ENCODE results near the gene CCDC172. TPM values are rescaled to one million over a fixed set of nuclear protein-coding genes. Genes with fewer than 3 reads are reported as not detected.

CCDC172 gene
- total and polyA plus RNA-seq, 2 of the 8 experiments (the other 6 are each of a cell fraction or from before 2014, with no cell fraction given) = 1.1 to 3.6 TPM

GRCh38 chr10:116324951-116325635 is 845 bp downstream of the CCDC172 start:
- CTCF ChIA-PET (ENCODE audit: partially characterized antibody) = no interaction called here
- no peak overlapping the region for H3K27ac ChIP-seq (ENCODE audit: low read depth, low read length)
- 13% methylated on average over 17 of the region's 17 CpGs; no CpG with 5 or more reads in 1 of the 2 experiments for WGBS, 2 experiments (ENCODE audit: extremely low coverage in 1 of 2, insufficient coverage in 1 of 2, insufficient read length in 1 of 2, insufficient replicate concordance in 2 of 2, low coverage in 1 of 2, low lambda C conversion rate in 2 of 2, missing lambda C conversion rate in 1 of 2)
- TF ChIP-seq, protein P1, sequence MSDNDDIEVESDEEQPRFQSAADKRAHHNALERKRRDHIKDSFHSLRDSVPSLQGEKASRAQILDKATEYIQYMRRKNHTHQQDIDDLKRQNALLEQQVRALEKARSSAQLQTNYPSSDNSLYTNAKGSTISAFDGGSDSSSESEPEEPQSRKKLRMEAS (IDR thresholded peaks at IDR 0.05) = 0 out of 2 replicates have a peak, but pooled peaks have one; percentile 29
- TF ChIP-seq JUN (IDR thresholded peaks at IDR 0.05; ENCODE audit: low read depth, low read length) (no peak), FOSL1 (IDR thresholded peaks at IDR 0.05; ENCODE audit: insufficient read depth, low read depth, low read length) (no peak), ZNF274 (IDR thresholded peaks at IDR 0.05; ENCODE audit: borderline replicate concordance, extremely low read depth, low read length) (no peak), GTF2F1 (IDR thresholded peaks at IDR 0.05; ENCODE audit: borderline replicate concordance, low read depth, low read length) (no peak), HDAC6 (IDR thresholded peaks at IDR 0.05; ENCODE audit: low read depth, low read length) (no peak), CREB1 (IDR thresholded peaks at IDR 0.05) (no peak), BRCA1 (IDR thresholded peaks at IDR 0.05; ENCODE audit: low read depth, low read length) (no peak), SP1 (IDR thresholded peaks at IDR 0.05; ENCODE audit: low read depth, low read length) (no peak), BACH1 (IDR thresholded peaks at IDR 0.05; ENCODE audit: low read length) (no peak), SAP30 (IDR thresholded peaks at IDR 0.05; ENCODE audit: insufficient read depth, insufficient replicate concordance, low read length) (no peak), POLR2A (IDR thresholded peaks at IDR 0.05; ENCODE audit: control extremely low read depth in 1 of 2, low read depth in 2 of 2, low read length in 2 of 2) (no peak), ASH2L (IDR thresholded peaks at IDR 0.05; ENCODE audit: low read length) (peak; percentile 58), NRF1 (IDR thresholded peaks at IDR 0.05; ENCODE audit: low read depth, low read length) (no peak)

More at GRCh38 chr10:116324951-116325635, 845 bp downstream of the CCDC172 start:
- FAIRE-seq (peak; percentile 65), DNase-seq (ENCODE audit: low read depth in 1 of 2, low spot score in 2 of 2) (peak; percentile 36 to 51)
- H3K9ac ChIP-seq (replicated peaks in 1 of 4; ENCODE audit: extremely low read depth in 1 of 4, low read depth in 3 of 4, low read length in 3 of 4) = no peak overlapping the region
- peak overlapping the region; percentile 74 for H4K5ac ChIP-seq (ENCODE audit: insufficient read length, low read depth, low read length)
- H3K23me2 ChIP-seq (ENCODE audit: low read depth, low read length) = no peaks in the 10 kb centered on the region
- H3K27me3 ChIP-seq (replicated peaks in 1 of 4; ENCODE audit: control insufficient read depth in 3 of 4, extremely low read depth in 1 of 4, insufficient read depth in 3 of 4, low read length in 3 of 4) = no peaks in the 10 kb centered on the region
- no peaks in the 10 kb centered on the region for H3K36me3 ChIP-seq (ENCODE audit: control insufficient read depth in 2 of 4, insufficient read depth in 4 of 4, low read length in 3 of 4)
- POLR2A ChIA-PET (ENCODE audit: partially characterized antibody) = interaction anchor here (0.8 kb wide), 3 partner anchors 8 to 29 kb away, joined by 3 read pairs; no protein-coding TSS in a partner anchor
- H2BK15ac ChIP-seq (ENCODE audit: low read length) = 0 out of 2 replicates have a peak overlapping the region, but pooled peaks have one; percentile 21
- H3K79me2 ChIP-seq (ENCODE audit: control insufficient read depth in 1 of 2, insufficient read depth in 2 of 2, low read length in 2 of 2) = no peaks in the 10 kb centered on the region
- H3K23ac ChIP-seq (ENCODE audit: insufficient read length) = no peak overlapping the region
- peaks cover 0 to 12% (median 10%) of the 10 kb centered on the region in 4 experiments for H3K4me1 ChIP-seq (replicated peaks in 1 of 4; ENCODE audit: control insufficient read depth in 3 of 4, insufficient read depth in 4 of 4, low read length in 3 of 4)
- H3K4me2 ChIP-seq (ENCODE audit: insufficient read depth in 1 of 2, low read depth in 2 of 2, low read length in 2 of 2) = peak overlapping the region; percentile 55 to 60
- H3K14ac ChIP-seq (ENCODE audit: insufficient read length) = no peak overlapping the region
- no peak overlapping the region for H3K56ac ChIP-seq (replicated peaks; ENCODE audit: insufficient read length, low read depth, low read length)
- peak overlapping the region; percentile 86 for H2BK12ac ChIP-seq (ENCODE audit: low read depth, low read length)
- peak overlapping the region; percentile 97 for H2AFZ ChIP-seq (ENCODE audit: low read length)
- H2BK5ac ChIP-seq (ENCODE audit: low read depth, low read length) = peak overlapping the region; percentile 88
- H4K8ac ChIP-seq (ENCODE audit: extremely low read depth, insufficient read depth, low read length) = no peak overlapping the region
- H2AK5ac ChIP-seq (ENCODE audit: low read depth, low read length) = 0 out of 2 replicates have a peak overlapping the region, but pooled peaks have one; percentile 46
- peak overlapping the region in 1 of 4 experiments; percentile 31; a peak in 2 of 8 replicates for H3K4me3 ChIP-seq (ENCODE audit: extremely low read depth in 1 of 4, insufficient read depth in 2 of 4, low read depth in 3 of 4, low read length in 4 of 4)
- peak overlapping the region; percentile 24; the same call in 1 of the 2 replicates for H2BK20ac ChIP-seq (ENCODE audit: low read length)
- H3K9me3 ChIP-seq (ENCODE audit: insufficient read depth in 2 of 2, low read depth in 1 of 2, low read length in 1 of 2) = no peaks in the 10 kb centered on the region
- H2BK120ac ChIP-seq (replicated peaks; ENCODE audit: low read depth, low read length) = no peak overlapping the region
- H3K18ac ChIP-seq (ENCODE audit: extremely low read depth, low read length) = peak overlapping the region; percentile 94
- H3K4ac ChIP-seq (replicated peaks; ENCODE audit: insufficient read length, low read depth, low read length) = no peak overlapping the region
- no peaks in the 10 kb centered on the region for H3K79me1 ChIP-seq (ENCODE audit: low read depth, low read length)
- H4K20me1 ChIP-seq (replicated peaks in 1 of 2; ENCODE audit: control insufficient read depth in 1 of 2, insufficient read depth in 2 of 2, low read length in 2 of 2) = no peaks in the 10 kb centered on the region
- peak overlapping the region; percentile 67 for H4K91ac ChIP-seq (replicated peaks; ENCODE audit: insufficient read length, low read length)
